Activated T-helper 1 cell treated with Interleukin-2 at 50 U/mL for 16 hours (primary cell): ENCODE measurements around the gene ERICH3.

Experiments
- DNase-seq: peaks from one replicate; pipeline ENCODE4 v3.0.0-alpha.2; 2020; ENCODE audit warnings: low read depth

Gene ERICH3, protein sequence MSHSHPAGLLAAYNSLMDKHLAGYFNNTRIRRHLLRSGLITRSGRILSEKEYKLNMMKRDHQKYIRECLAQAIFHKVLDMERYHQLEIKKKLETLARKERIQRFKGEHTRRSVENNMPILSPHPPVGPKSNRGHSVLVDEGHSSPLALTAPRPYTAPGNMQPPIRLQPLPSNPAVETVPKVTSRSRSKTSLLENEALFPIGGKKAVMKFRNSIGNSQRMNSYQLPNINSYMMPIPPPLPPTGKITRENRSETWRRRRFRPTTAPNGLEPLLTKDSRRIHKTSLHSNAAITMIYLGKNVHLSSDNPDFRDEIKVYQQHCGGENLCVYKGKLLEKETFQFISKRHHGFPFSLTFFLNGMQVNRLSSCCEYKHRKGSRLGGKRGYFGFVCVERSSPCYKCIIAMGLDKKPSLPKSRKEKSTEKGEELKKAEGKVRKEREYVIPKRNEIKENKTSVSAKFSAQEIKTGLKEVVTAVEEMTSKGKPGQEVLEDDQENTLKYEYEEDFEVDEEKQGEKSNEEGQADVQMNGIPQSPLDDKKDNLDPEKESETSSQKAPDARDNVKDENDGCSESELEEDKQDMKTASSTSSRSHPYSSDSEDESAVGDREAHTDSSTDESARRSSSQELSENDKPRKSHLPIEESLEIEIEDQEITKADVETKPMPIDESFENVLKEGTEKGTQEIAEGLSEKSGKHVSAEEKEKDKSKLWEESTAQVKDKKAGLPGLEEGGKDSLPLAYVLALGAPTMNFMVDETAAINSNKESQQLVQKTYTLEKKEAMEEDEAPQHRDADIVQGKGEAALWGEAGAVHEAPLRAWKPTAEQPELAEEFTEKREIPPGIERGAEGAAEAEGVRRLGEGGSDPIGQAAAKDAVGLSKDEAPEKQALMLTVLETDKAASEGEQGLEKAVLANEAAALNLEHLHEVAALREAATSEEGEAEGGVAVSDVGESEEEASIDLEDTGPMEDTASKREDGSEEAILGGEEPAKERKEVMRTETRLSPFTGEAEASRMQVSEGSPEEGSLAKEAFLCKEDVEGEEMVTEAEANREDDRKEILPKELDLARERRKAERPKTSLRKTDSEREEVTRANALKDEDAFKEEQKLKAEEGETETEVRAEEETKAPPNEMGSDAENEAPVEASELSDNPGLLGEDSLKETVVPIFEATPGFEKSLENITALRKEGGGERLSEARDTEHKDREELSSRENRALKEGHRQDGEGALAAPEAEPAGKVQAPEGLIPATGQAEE (N-terminal part only)

DNA sequence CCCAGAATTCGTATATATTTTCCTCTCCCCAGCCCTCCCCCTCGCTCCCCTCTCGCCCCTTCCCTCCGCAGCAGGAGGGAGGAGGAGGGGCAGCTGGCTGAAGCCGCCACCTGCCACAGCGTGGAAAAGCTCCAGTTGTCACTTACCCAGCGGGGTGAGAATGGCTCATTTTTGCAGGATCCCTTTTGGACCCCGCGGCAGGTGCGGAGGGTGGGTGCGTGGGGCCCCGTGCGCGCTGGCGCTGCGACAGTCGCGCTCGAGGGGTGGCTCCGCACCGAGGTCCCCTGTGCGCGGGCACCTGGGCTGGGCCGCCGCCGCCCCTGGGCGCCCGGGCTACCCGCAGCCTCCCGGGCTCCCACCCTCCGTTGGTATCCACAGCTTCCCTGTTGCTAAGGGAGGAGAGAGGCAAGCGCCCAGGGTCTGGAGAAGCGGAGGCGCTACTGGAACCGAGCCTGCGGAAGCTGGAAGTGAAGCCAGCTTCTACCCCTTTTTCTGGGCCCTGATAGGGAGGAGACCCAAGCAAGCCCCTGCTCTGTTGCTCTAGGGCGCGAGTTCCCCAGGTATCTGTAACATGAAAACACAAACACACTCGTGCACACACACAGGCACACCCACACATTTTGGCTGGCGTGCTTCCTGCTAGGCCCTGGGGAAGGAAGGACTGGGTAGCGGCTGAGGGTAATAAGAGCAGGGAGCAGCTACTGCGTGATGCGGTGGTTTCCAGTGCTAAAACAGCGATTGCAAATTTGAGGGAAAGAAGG lies at the start of gene ERICH3:
ERICH3 (minus strand) TSS at position 442 of the 761 bp plus-strand sequence; CDS start at position 169, 273 bp downstream.
- DNase-seq: no peak

DNA sequence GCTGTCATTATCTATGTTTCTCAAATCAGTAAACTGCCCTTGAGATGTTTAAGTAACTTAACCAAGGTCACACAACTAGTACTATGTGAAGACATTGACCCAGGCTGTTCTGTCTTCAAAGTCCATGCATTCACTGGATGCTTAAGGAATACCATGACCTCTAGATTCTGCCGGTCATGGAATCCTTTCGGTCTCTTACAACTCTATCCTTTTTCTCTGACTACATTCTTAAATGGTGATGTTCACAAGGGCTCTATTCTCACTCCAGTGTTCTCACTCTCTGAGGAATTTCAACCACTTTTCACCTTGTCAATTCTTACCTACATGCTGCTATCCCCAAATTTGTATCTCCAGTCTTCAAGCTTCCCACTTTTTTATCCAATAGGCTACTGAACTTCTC lies 44.0 kb upstream of the ERICH3 start:
- DNase-seq: no peak

DNA sequence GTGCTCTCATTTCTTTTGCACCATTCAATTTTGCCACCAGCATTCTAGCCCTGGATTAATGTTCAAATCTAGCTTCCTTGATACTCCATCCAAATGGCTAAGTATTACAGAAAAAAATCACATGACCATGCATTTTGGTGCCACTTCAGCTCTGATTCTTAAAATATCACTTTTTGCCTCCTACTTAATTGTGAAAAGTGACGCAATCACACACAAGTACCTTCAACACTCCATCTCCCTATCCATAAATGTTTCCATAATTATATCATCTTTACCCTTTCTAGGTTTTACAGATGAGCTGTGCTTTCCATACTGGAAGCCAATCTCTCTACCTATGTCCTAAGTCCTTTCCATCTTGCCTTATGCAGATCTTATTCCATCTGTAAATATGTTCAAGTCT lies 43.2 kb upstream of the ERICH3 start:
- DNase-seq: no peak

DNA sequence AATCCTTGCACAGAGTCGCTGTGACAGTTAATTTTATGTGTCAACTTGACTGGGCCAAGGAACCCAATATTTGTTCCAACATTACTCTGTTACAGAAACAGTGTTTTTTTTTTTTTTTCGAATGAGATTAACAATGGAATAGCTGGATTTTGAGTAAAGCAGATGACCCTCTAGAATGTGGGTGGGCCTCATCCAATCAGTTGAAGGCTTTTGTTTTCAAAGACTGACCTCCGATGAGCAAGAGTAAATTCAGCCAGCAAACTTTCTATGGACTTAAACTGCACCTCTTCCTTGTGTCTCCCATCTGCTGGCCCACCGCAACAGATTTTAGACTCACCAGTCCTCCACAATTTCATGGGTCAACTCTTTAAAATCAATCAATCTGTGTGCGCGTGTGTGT lies 42.2 kb upstream of the ERICH3 start:
- DNase-seq: no peak

DNA sequence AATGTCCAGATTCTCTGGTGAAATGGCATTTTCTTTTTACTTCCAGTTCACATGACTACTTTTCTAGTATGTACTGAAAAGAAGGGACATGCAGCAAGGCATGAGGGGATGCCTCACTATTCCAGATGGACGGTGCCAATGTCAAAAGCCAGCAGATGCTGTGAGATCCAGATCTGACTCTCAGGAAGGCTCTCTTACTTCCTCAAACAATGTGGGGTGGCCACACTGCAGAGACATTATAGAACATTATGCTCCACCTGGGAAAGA lies 41.6 kb upstream of the ERICH3 start:
- no peak for DNase-seq

DNA sequence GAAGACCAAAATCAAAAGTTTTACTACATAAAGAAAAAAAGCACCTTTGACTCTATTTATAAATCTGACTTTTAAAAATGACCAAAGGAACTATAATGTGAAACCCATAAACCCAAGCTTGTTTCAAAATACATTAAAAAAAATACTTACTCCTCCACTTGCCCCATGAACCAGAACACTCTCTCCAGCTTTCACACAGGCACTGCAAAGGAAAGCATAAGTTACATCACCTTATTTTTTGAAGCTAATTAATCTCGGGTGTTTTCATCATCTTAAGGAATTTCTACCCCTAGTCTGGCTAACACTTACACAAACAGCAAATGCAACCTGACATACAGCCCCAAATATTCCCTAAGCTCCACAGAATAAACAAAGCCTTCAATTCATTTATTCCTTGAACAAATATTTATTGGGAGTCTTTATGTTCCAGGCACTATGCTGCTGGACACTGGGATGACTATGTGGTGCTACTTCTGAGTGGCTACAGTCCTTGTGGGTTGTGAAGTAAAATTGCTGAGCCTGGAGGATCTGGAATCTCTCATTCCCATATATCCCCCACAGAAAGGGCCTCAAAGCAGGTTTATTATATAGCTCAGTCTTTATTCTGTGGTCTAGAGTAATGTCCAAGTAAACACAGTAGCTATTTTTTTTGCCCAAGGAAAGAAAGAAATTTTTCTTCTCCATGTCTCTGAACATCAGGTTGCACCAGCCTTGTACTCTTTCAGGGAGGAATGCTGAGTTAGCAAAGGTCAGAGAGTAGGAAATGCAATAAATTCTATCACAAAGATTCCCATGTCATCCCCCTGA lies 41.0 kb upstream of the ERICH3 start:
- DNase-seq: no peak

DNA sequence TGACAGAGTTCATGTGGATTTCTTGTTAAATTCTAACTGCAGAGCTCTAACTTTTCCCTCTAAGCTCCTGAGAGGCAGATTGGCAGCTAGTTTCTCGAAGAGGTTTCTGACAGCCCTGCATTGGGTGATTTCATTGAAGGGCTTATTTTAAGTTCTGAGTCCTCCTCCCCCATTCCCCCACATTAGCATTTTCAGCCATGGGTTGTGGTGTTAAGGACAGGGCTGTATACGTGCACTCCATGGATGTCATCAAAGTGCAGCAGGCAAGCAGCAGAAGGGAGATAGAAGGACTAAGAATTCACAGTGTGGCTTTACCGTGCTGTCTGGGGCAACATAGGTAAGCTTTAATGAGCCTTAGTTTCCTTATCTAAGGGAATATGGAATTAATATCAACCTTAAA lies 40.3 kb upstream of the ERICH3 start:
- no peak for DNase-seq

DNA sequence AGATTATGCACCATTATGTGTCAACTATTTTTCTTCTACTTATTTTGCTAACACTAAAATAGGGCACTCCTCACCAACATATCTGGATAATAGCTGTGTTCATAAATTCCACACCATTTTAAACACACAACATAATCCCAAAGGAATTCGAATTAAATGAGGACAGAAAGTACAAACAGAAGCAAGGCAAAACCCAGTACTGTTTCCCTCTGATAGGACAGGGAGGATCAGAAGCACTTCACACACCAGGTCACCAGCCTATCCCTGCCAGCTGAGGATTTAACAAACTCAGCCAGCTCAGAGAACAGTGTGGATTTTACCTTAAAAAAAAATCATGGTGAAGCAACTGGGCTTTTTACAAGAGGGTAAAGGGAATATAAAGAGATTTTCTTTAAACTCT lies 39.3 kb upstream of the ERICH3 start:
- no peak for DNase-seq

DNA sequence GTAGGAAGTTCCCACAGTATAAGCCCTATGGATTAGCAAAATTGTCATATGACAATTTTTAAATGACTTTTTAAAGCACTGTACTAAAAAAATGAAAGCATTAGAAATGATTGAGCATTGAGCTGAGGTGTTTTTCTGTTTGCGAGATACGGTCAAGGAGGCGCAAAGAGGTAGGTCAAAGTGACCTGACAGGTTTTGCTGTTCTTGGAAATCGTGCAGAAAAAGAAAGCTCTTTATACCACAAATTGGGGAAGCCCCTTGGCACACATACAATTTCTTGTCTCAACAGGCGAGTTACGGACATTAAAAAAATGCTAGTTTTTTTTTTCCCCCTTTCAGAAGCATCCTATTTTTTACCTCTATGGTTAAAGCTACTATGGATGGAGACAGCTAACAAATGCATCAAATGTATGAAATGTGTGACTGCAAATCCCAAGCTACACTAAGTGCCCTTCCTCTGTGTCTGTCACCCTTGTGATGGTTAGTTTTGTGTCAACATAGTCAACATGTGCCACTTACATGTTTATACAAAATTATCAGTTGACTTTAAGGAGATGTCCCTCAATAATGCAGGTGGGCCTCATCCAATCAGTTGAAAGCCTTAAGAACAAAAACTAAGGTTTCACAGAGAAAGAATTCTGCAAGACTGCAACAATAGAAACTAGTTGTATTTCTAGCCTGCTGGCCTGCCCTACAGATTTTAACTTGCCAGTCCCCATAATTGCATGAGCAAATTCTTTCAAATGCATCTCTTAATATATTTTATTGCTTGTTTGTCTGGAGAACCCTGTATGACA lies 30.0 kb upstream of the ERICH3 start:
- no peak for DNase-seq

DNA sequence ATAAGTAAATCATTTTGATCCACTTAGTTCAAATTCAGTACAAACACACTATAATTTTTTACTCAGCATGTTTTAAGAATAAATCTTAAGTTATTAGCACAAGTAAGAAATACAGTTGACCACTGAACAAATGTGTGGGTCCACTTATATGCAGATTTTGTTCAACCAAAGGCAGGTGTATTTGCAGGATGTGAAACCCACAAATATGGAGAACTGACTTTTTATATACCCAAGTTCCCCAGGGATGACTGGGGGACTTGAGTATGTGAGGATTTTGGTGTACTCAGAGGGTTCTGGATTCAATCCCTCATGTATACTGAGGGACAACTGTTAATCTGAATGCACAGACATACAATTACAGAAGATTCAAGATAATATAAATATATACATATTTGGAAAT lies 25.7 kb upstream of the ERICH3 start:
- no peak for DNase-seq

DNA sequence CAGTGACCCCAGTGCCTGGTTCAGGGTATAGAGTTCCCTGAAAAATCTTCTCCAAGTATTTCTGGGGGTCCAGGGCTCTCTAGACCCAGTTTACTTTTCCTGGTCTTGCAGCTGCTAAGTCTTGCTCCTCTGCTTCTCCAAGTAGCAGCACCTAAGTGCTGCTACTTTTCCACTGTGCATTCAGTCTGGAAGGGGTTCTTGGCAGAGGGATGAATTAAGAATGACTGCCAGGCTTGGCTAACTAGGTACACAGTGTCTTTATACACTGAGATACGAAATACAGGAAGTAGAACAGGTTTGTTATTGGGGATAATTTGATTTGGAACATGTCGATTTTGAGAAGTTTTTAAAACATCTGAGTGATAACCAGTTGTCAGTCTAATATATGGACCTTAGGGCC lies 24.2 kb upstream of the ERICH3 start:
- DNase-seq: no peak

DNA sequence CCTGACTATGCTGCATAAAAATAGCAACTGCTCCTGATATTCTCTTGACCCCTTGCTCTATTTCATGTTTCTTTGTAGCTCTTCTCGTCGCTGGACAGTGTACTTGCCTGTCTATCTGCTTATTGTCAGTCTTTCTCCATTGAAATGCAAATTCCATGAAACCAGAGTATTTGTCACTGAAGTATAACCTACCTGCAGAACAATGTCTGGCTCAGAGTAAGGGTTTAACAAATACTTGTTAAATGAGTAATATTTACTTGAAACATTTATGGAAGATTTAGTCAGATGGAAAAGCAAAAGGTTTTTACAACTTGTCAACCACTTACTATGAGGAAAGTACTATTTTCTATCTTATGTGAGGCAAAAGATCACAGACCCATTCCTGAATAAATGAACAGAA lies 19.9 kb upstream of the ERICH3 start:
- DNase-seq: no peak

DNA sequence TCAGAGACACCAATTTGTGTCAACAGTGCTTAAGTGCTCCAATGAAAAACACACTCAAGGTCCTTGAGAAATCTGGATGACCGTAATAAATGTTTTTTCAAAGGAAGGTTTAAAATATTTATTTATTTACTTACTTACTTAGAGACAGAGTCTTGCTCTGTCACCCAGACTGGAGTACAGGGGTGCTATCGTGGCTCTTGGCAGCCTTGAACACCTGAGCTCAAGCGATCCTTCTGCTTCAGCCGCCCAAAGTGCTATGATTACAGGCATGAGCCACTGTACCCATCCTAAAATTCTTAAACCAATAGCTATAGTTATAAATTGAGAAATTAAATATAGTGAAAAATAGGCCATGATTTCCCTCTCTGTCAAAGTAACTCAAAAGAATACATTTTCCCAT lies 17.3 kb upstream of the ERICH3 start:
- no peak for DNase-seq

DNA sequence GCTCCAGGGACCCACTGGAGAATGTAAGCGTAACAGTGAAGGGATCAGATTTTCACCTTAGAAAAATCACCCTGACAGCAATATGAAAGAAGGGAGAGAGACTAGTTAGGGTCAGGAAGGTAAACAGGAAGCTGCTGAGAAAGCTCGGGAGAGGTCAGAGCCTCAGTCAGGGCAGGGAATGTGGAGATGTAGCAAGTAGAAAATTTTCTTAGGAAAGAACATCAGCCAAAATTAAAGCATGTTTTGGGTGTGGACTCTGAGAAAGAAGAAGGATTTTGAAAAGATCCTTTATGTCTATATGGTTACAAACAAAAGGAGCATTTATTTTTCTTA lies 16.7 kb upstream of the ERICH3 start:
- no peak for DNase-seq

DNA sequence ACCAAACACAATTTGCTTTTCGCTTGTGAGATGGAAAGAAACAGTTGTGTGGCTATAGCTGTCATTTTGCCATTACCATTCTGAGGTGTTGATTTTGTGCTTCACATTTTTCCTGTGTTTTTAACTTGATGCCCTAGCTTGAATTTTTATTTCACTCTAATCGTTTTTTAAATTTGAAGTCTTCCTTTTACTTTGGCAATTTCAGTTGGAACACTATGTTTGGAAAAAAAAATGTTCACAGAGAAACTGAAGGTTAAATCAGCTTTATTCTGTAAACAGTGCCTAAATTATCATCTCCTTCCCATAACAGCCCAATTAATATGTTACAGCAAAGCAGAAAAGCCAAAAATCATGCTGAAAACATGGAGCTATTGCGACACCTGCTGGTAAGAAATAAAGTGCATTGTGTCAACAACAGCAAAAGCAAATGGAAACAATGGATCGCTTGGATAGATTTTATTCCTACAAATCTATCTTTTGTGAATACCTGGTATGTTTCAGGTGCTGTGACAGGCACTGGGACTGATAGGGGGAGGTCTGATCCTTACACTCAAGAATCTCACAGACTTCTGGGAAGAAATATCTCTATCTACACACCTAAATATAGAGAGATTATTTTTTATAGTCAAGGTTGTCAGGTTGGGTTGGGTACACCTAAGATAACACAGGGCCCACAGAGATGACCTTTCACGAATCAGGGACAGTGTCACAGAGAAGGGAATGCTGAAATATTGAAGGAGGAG lies 16.2 kb upstream of the ERICH3 start:
- DNase-seq: no peak

DNA sequence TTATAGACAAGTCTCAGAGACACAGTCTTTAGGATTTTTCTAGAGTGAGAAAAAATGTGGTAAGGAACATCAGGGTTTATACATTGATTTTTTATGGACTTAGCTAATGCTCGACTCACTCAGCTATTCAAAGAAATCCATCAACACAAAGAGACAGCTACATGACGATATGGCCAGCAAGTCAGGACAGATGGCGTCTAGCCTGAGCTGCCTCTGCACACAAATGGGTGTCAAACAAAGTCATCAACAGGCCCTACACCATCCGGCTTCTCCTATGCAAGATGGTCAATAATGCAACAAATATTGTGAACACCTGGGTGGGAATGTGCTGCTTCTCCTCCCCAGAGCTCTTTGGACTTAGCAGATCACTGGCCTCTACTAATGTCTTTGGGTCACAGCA lies 13.3 kb upstream of the ERICH3 start:
- no peak for DNase-seq

DNA sequence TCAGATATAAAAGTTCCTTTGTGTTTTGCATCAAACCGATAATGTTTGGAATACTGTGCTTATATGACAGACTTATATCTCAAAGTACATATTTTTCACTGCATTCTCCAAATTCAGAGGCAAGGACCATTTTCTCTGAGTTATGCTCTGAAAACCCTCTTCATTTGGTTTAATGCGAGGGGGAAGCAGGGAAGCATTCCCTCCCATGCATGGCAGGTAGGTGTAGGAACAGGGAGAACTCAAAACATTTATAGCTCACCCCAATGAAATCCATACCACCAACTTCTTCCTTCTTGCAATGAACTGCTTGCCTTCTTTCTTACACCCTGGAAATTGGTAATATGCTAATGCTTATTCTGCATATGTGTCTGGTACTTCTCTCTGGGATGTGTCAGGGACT lies 10.7 kb upstream of the ERICH3 start:
- DNase-seq: no peak

DNA sequence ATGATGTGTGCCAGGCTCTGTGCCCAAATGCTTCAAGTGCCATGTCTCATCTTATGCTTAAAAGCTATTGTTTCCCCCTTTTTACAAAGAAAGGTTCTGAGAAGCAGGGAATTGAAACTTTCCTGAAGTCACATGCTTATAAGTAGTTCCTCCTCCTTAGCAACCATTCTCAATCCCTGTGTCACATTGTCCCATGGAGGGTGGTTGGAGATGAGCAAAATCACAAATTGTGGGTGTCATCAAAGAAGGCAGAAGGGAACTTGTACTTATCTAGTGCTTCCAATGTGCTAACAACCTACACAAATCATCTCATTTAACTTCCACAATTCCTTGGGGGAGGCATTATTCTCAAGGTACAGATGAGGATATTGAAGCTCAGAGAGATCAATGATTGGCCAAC lies 10.1 kb upstream of the ERICH3 start:
- no peak for DNase-seq

DNA sequence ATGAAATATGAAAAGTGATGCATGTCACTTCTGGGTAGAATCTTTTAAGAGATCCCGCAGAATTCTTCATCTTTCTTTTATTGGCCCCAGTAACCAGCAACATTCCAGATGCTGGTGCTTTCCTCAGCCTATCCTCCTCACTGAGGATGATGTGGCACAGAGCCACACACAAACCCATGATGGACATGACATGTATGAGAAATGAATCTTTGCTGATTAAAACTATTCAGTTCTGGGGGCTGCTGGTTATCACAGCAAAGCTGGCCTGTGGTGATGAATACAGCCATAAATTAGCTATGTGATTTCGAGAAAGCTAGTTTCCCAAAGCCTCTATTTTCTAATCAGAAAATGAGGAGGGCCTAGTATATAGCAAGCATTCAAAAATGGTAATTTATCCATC lies 8.3 kb upstream of the ERICH3 start:
- no peak for DNase-seq

DNA sequence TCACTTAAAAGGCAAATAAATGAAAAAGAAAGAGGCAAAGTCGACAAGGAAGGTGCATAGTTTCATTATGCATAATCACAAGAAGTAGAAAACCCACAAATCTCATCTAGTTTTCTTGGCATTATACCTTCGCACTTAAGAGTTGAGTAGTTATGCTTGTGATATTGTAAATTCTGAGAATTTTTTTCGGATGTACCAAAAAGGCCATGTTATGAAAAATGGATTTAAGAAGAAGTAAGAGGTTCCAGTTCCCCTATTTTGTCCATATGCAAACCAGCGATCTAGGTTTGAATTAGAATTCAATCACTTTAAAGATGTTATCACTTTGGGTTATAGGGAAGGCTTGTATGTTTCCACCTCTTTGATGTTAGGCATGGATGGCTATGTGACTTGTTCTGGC lies 7.9 kb upstream of the ERICH3 start:
- DNase-seq: no peak
